ENCODE results near the gene CEP170B. TPM values are rescaled to one million over a fixed set of nuclear protein-coding genes. Genes with fewer than 3 reads are reported as not detected.

The CEP170B gene
- total RNA-seq, 1 donor from 2014 or later = 14.4 TPM

DNA sequence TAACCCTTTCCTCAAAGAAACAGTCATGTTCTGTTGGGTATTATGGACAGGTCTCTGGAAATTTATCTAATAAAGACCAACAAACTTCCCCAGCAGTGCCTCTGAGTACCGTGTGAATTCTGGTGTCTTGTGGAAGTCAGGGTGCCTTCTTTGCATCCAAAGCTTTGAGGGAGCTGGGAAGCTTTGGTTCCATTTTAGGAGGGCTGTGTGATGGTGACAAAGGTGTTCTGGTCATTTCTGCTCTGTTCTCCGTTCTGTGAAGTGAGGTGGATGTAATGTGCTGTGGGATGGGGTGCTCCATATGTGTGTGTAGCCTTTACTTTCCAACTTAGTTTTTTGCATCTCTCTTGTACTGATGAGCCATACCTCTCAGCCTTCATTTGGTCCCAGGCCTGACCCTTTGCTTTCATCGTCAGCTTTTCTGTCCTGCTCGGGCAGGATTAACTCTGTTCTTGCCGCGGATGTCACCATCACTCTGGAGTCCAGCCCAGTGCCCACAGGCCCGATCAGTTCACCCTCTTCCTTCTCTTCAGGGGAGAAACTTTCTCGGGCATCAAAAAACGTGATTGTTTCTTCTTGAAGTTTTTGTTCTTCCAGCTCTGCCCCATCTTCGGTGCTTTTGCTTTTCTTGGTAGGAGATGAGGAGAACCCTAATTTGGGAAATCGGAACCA lies 72.8 kb downstream of the CEP170B start:
- Mint-ChIP-seq H3K27ac (ENCODE audit: unreplicated experiment) (no peak overlapping the region), H3K27me3 (ENCODE audit: low read depth) (peaks cover 66% of the 10 kb centered on the region), H3K4me3 (no peak overlapping the region)

DNA sequence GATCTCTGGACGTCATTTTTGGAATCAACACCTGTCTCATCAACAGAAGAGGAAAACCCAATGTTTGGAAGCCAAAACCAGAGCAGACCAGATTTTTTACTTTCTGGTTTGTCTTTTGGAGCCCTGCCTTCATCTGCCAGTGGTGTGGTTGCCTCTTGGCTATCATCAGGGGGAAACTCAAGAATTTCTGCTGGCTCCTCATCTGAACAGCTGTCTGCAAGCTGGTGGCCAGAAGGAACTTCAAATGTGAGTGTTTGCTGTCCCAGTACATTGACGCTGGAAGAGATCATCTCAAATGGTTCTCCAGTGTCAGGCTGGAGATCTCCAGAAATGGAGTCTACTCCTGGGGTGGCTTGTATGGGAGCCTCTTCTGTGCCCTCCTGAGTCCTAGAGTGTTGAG lies 73.4 kb downstream of the CEP170B start:
- no peak for DNase-seq (ENCODE audit: low read depth, low spot score)
- peaks cover 61% of the 10 kb centered on the region for H3K27me3 Mint-ChIP-seq (ENCODE audit: low read depth)
- TF ChIP-seq, protein P1, sequence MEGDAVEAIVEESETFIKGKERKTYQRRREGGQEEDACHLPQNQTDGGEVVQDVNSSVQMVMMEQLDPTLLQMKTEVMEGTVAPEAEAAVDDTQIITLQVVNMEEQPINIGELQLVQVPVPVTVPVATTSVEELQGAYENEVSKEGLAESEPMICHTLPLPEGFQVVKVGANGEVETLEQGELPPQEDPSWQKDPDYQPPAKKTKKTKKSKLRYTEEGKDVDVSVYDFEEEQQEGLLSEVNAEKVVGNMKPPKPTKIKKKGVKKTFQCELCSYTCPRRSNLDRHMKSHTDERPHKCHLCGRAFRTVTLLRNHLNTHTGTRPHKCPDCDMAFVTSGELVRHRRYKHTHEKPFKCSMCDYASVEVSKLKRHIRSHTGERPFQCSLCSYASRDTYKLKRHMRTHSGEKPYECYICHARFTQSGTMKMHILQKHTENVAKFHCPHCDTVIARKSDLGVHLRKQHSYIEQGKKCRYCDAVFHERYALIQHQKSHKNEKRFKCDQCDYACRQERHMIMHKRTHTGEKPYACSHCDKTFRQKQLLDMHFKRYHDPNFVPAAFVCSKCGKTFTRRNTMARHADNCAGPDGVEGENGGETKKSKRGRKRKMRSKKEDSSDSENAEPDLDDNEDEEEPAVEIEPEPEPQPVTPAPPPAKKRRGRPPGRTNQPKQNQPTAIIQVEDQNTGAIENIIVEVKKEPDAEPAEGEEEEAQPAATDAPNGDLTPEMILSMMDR (conservative IDR thresholded peaks at IDR 0.05) = no peak
- H3K4me1 Mint-ChIP-seq = peaks cover 3% of the 10 kb centered on the region
- no peak overlapping the region for H3K4me3 Mint-ChIP-seq
- H3K9me3 Mint-ChIP-seq = no peaks in the 10 kb centered on the region
- no peaks in the 10 kb centered on the region for H3K36me3 Mint-ChIP-seq (ENCODE audit: low read depth)
- H3K27ac Mint-ChIP-seq (ENCODE audit: unreplicated experiment) = no peak overlapping the region

More for the DNA sequence above, 72.8 kb downstream of the CEP170B start:
- Mint-ChIP-seq H3K4me1 (peaks cover 3% of the 10 kb centered on the region), H3K36me3 (ENCODE audit: low read depth) (no peaks in the 10 kb centered on the region), H3K9me3 (no peaks in the 10 kb centered on the region)
- TF ChIP-seq, protein P1 (conservative IDR thresholded peaks at IDR 0.05) = no peak
- DNase-seq (ENCODE audit: low read depth, low spot score) = no peak

DNA sequence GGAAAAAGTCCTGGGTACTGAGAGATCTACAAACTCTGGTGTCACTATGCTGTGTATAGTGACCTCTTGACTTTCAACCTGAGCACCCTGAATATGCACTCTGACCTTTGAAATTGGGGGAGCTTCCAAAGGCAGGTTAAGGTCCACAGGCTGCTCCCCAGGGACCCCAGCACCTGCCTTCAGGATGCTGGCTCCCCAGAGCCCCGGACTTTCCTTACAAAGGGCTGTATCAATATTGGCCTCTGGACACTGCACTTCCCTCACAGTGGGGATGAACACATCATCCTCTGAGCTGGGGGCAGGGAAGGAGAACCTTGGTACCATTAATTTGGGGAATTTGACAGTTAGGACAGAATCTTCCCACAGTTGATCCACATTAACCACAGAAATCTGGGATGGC lies 73.9 kb downstream of the CEP170B start:
- peaks cover 60% of the 10 kb centered on the region for H3K27me3 Mint-ChIP-seq (ENCODE audit: low read depth)
- peaks cover 3% of the 10 kb centered on the region for H3K4me1 Mint-ChIP-seq
- DNase-seq (ENCODE audit: low read depth, low spot score) = no peak
- no peak overlapping the region for H3K4me3 Mint-ChIP-seq
- no peaks in the 10 kb centered on the region for H3K9me3 Mint-ChIP-seq
- TF ChIP-seq, protein P1 (conservative IDR thresholded peaks at IDR 0.05) = no peak
- no peaks in the 10 kb centered on the region for H3K36me3 Mint-ChIP-seq (ENCODE audit: low read depth)
- no peak overlapping the region for H3K27ac Mint-ChIP-seq (ENCODE audit: unreplicated experiment)

DNA sequence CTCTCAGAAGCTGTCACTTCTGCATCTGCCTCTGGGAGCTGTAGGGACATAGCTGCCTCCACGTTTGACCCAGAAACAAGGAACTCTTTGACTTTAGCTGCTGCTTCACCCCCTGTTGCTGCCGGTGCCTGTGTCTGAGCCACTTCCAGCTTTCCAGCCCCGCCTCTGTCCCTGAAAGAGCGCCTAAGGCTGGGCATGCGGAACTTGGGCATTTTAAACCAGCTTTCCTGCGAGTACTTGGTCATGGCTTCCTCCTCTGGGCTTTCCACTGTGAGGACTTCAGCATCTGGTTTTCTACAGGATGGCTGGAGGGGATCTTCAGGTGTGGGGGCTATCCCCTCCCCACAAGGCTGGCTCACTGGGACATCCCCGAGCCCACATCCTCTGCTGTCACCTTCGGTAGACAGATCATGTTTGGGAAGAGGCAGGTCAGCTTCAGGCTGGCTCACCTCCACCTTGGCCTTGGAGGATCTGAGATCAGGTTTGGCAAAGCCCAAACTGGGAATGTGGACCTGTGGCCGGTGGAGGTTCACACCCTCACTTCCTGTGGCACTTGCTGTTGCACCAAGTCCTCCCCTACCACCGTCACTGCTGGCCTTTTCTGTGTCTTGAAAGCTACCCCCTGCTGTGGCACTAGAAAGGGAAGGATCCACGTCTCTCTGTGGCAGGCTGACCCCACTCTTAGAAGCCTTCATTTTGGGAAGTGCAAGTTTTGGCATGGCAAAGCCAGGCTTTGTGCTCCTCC lies 74.8 kb downstream of the CEP170B start:
- H3K4me1 Mint-ChIP-seq = no peaks in the 10 kb centered on the region
- H3K4me3 Mint-ChIP-seq = no peak overlapping the region
- TF ChIP-seq, protein P1 (conservative IDR thresholded peaks at IDR 0.05) = no peak
- no peaks in the 10 kb centered on the region for H3K36me3 Mint-ChIP-seq (ENCODE audit: low read depth)
- H3K27ac Mint-ChIP-seq (ENCODE audit: unreplicated experiment) = no peak overlapping the region
- no peak for DNase-seq (ENCODE audit: low read depth, low spot score)
- no peaks in the 10 kb centered on the region for H3K9me3 Mint-ChIP-seq
- H3K27me3 Mint-ChIP-seq (ENCODE audit: low read depth) = peaks cover 52% of the 10 kb centered on the region

DNA sequence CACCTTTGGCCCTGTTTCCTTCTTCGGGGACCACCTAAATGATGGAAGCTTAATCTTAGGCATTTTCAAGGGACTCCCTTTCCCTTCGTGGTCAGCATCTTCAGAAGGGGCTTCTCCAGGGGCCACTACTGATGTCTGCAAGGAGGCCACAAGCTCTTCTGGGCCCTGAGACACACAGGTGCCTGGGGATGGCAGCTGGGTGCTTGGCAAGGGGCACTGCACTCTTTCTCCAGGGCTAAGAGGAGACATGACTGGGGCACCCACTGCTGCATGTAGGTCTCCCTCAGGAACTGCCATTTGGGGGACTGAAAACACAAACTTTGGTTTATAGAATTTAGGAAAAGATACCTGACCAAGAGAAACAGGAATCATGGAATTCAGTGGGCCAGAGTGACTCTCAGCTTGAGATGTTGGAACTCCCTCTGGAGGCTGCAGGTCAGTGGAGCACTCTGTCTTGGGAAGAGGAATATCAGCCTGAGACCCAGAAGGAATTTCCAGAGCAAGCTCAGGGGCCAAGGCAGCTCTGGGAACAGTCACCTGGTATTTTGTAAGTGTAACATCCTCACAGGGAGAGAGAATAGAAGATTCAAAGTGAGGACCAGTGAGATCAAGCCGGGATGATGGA lies 75.6 kb downstream of the CEP170B start:
- no peak for DNase-seq (ENCODE audit: low read depth, low spot score)
- no peak overlapping the region for H3K27ac Mint-ChIP-seq (ENCODE audit: unreplicated experiment)
- no peaks in the 10 kb centered on the region for H3K4me1 Mint-ChIP-seq
- TF ChIP-seq, protein P1 (conservative IDR thresholded peaks at IDR 0.05) = peak; percentile 19
- H3K9me3 Mint-ChIP-seq = no peaks in the 10 kb centered on the region
- H3K4me3 Mint-ChIP-seq = no peak overlapping the region
- H3K36me3 Mint-ChIP-seq (ENCODE audit: low read depth) = no peaks in the 10 kb centered on the region
- H3K27me3 Mint-ChIP-seq (ENCODE audit: low read depth) = peaks cover 44% of the 10 kb centered on the region
